ENCODE measurements around the gene GLDN.

DNA sequence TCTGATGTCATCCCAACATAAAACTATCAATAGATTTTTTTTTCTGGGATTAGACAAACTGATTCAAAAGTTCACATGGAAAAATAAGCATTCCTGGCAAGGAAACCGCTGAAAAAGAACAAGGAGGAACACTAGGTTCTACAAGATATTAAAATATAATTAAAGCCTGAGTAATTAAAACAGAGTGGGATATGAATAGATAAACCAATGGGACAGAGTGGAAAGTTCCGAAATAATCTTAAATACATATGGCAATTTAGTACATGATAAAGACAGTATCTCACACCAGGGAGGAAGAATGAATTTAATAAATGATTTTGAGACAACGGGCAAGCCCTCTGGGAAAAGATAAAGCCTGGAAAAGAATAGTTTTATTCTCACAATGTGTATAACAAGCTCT lies 4.7 kb downstream of the GLDN start:
- TF ChIP-seq, protein P1, sequence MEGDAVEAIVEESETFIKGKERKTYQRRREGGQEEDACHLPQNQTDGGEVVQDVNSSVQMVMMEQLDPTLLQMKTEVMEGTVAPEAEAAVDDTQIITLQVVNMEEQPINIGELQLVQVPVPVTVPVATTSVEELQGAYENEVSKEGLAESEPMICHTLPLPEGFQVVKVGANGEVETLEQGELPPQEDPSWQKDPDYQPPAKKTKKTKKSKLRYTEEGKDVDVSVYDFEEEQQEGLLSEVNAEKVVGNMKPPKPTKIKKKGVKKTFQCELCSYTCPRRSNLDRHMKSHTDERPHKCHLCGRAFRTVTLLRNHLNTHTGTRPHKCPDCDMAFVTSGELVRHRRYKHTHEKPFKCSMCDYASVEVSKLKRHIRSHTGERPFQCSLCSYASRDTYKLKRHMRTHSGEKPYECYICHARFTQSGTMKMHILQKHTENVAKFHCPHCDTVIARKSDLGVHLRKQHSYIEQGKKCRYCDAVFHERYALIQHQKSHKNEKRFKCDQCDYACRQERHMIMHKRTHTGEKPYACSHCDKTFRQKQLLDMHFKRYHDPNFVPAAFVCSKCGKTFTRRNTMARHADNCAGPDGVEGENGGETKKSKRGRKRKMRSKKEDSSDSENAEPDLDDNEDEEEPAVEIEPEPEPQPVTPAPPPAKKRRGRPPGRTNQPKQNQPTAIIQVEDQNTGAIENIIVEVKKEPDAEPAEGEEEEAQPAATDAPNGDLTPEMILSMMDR (conservative IDR thresholded peaks at IDR 0.05; ENCODE audit: low read depth, low read length): no peak
- no peak for TF ChIP-seq EZH2phosphoT487 (IDR thresholded peaks at IDR 0.05; ENCODE audit: borderline replicate concordance, low read length)
